AG10803 (cell line): ENCODE data around the gene OTOP2.
"Not testable (repeated sequence)": the region's sequence is repeated elsewhere in the genome, so short reads cannot be mapped to it uniquely, and the experiment has no call there.

Experiments used
- DNase-seq: peaks from one replicate; pipeline ENCODE4 v3.0.0; 2010; ENCODE audit warnings: low read depth
- H3K4me3 ChIP-seq: 2 replicates; pipeline ENCODE4 v1.5.1; 2011; ENCODE audit warnings: mild to moderate bottlenecking, low read length, control low read depth
- TF ChIP-seq, protein P1 (sequence below): conservative IDR thresholded peaks from 2 replicates; pipeline ENCODE4 v1.5.1; 2011; ENCODE audit warnings: mild to moderate bottlenecking, low read length, control low read depth, inconsistent platforms

The OTOP2 gene

DNA sequence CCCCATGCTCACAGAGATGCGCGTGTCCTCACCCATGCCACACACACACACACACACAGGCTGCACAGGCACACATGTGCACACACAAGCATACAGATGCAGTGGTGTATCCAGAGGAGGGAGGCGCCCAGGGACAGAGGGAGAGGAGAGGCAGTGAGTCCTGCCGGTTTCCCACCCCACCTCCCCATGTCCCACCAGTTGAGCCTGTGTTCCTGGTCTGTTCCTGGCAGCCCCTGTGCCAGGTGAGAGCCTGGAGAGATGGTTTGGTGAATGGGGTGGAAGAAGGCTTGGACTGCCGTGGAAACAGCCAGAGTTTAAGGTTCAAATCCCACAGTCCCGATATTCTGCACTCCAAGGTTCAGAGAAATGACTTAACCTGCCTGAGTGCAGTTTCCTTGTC, 20.4 kb upstream of the OTOP2 start:
- no peak overlapping the region for H3K4me3 ChIP-seq
- no peak for DNase-seq
- TF ChIP-seq, protein P1, sequence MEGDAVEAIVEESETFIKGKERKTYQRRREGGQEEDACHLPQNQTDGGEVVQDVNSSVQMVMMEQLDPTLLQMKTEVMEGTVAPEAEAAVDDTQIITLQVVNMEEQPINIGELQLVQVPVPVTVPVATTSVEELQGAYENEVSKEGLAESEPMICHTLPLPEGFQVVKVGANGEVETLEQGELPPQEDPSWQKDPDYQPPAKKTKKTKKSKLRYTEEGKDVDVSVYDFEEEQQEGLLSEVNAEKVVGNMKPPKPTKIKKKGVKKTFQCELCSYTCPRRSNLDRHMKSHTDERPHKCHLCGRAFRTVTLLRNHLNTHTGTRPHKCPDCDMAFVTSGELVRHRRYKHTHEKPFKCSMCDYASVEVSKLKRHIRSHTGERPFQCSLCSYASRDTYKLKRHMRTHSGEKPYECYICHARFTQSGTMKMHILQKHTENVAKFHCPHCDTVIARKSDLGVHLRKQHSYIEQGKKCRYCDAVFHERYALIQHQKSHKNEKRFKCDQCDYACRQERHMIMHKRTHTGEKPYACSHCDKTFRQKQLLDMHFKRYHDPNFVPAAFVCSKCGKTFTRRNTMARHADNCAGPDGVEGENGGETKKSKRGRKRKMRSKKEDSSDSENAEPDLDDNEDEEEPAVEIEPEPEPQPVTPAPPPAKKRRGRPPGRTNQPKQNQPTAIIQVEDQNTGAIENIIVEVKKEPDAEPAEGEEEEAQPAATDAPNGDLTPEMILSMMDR: no peak

DNA sequence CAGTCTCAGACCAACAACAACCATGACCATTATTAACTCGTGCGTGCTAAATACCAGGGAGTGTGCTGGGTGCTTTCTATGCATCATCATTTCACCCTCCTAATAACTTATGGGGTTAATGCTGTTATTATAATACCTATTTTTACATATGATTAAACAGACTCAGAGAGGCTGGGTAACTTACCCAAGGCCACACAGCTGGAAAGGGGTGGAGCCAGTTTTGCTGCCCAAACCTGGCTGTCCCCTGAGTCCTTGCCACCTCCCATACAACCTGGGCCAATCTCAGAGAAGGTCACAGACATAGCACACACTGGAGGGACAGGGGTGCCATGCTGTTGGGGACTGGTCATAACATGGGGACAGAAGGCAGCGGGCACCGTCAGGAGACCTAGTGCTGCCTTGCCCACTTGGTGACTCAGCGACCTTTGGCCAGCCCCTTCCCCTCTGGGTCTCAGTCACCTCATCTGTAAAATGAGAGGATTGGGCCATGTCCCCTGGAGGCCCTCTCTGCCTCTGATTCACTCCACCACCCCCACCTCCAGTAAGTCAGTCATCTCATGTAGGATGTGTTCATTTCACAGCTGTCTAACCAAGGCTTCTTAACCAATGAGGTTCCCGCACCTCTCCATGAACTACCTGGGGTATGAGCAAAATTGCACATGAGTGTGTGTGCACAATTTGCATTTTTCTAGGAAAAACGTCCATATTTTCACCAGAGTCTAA, 19.2 kb upstream of the OTOP2 start:
- DNase-seq: no peak
- TF ChIP-seq, protein P1: no peak
- H3K4me3 ChIP-seq: no peak overlapping the region

DNA sequence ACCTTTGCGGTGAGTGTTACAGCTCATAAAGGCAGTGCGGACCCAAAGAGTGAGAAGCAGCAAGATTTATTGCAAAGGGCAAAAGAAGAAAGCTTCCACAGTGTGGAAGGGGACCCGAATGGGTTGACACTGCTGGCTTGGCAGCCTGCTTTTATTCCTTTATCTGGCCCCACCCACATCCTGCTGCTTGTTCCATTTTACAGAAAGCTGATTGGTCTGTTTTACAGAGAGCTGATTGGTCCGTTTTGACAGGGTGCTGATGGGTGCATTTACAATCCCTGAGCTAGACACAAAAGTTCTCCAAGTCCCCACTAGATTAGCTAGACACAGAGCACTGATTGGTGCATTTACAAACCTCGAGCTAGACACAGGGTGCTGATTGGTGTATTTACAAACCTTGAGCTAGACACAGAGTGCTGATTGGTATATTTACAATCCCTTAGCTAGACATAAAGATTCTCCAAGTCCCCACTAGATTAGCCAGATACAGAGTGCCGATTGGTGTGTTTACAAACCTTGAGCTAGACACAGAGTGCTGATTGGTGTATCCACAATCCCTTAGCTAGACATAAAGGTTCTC, 17.8 kb upstream of the OTOP2 start:
- not testable (repeated sequence) for DNase-seq, H3K4me3 ChIP-seq

DNA sequence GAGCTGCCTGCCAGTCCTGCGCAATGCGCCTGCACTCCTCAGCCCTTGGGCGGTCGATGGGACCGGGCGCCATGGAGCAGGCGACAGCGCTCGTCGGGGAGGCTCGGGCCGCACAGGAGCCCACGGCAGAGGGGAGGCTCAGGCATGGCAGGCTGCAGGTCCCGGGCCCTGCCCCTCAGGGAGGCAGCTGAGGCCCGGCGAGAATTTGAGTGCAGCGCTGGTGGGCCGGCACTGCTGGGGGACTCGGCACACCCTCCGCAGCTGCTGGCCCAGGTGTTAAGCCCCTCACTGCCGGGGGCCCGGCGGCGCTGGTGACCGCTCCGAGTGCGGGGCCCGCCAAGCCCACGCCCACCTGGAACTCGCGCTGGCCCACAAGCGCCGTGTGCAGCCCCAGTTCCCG, 17.1 kb upstream of the OTOP2 start:
- DNase-seq: no peak
- TF ChIP-seq, protein P1: no peak
- H3K4me3 ChIP-seq: no peak overlapping the region

DNA sequence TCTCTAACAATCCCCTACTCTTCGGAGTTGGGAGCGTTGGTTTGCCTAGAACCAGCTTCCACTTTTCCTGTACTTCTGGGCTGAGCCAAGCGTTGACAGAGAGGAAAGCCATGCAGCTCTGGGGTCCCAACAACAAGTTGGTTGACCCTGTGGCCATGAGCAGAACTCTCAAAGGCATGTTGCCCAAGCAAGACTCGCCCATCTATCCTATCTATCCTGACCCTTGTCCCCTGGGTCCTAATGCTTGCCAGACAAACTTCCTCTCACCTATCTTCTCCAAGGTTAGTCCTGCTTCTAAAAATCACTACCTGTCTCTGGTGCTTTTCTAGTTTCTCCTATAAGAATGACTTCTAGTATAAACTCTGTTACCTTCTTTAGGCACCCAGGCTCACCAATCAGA, 15.0 kb upstream of the OTOP2 start:
- DNase-seq, H3K4me3 ChIP-seq: not testable (repeated sequence)

DNA sequence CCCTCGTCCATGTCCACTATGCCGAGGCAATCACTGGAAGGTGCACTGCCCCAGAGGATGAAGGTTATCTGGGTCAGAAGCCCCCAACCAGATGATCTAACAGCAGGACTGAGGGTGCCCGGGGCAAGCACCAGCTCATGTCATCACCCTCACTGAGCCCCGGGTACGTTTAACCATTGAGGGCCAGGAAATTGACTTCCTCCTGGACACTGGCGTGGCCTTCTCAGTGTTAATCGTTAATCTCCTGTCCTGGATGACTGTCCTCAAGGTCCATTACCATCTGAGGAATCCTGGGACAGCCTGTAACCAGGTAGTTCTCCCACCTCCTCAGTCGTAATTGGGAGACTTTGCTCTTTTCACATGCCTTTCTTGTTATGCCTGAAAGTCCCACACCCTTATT, 12.7 kb upstream of the OTOP2 start:
- not testable (repeated sequence) for H3K4me3 ChIP-seq, DNase-seq

DNA sequence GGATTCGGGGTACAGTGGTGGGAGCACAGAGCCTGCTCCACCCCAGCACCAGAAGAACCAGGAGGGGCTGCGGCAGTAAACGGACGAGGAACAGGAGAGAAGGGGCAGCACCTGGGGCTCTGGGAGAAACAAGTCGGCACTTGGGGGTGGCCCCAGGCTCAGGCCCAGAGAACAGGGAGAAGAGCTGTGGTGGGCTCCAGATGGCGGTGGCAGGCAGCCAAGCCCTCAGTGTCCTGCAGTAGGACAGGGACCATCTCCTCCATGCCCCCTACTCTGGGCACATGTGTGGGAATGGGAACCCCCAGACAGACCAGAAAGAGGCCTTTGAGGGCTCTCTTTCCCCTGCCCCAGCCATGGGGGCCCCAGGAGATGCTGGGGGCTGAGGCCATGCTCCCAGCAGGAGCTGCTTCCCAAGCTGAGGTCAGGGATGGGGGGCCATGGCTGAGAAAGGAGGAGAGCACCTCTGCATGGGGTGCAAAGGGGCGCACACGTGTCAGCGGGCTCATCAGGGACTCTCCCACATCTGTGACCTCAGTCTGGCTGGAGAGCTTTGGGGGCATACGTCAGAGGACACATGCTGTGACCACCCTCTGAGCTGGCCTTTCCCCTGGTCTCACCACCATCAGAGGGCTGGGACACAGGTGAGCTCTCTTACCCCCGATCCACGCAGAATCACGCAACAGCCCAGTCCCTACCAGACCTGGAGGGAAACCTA, 7.8 kb upstream of the OTOP2 start:
- no peak overlapping the region for H3K4me3 ChIP-seq
- TF ChIP-seq, protein P1: no peak
- DNase-seq: no peak

DNA sequence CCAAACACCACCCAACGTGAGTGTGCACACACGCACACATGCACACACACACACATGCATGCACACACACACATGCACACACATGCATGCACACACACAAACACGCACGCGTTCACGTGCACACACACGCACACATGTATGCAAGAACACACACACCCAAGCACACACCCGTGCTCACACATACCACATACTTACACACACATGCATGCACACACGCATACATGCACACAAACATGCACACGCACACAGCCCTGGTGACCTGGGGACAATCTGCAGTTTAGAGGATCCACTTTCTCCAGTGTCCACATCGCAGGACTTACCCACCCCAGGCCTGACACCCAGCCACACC, 7.2 kb upstream of the OTOP2 start:
- no peak overlapping the region for H3K4me3 ChIP-seq
- DNase-seq: no peak
- TF ChIP-seq, protein P1: no peak

DNA sequence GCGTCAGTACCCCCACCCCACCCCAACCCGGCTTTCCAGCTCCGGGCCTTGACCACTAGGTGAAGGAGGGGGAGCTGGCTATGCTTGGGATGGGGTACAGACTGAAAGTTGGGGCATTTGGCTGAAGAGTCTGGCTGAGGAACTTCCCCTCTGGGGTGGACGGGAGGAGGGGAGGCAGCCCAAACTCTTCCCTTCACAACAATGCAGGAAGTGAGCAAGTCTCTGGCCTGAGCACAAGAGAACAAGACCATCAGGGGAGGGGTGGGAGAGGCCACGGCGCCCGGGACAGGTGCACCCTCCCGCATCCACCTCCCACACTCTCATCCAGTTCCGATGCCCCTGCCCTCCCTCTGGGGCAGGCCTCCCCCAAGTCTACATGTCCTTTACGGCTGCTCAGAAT, 6.6 kb upstream of the OTOP2 start:
- TF ChIP-seq, protein P1: no peak
- no peak for DNase-seq
- no peak overlapping the region for H3K4me3 ChIP-seq
